Osteocyte (in vitro differentiated cells): Measurements from ENCODE around the gene NUCKS1. TPM values are rescaled to one million over a fixed set of nuclear protein-coding genes. Genes with fewer than 3 reads are reported as not detected.
A peak's percentile ranks its signal among the peaks of the same experiment; 100 is the strongest.

Source experiments
- DNase-seq: peaks from one replicate; pipeline ENCODE4 v3.0.0; 2021; ENCODE audit warnings: mixed read lengths; ENCODE audit not compliant: unreplicated experiment; ENCODE audit errors: extremely low spot score
- H3K27ac Mint-ChIP-seq: one replicate; pipeline ENCODE4 v1.8.0; 2021; ENCODE audit warnings: mild to moderate bottlenecking, mixed read lengths; ENCODE audit not compliant: unreplicated experiment
- H3K27me3 Mint-ChIP-seq: one replicate; pipeline ENCODE4 v1.8.0; 2021; ENCODE audit warnings: mixed read lengths; ENCODE audit not compliant: unreplicated experiment
- H3K36me3 Mint-ChIP-seq: one replicate; pipeline ENCODE4 v1.8.0; 2021; ENCODE audit warnings: mixed read lengths; ENCODE audit not compliant: unreplicated experiment
- H3K4me1 Mint-ChIP-seq: one replicate; pipeline ENCODE4 v1.8.0; 2021; ENCODE audit warnings: mixed read lengths; ENCODE audit not compliant: unreplicated experiment
- H3K4me3 Mint-ChIP-seq: one replicate; pipeline ENCODE4 v1.8.0; 2021; ENCODE audit warnings: mild to moderate bottlenecking, moderate library complexity, mixed read lengths; ENCODE audit not compliant: unreplicated experiment
- H3K9me3 Mint-ChIP-seq: one replicate; pipeline ENCODE4 v1.8.0; 2021; ENCODE audit warnings: mixed read lengths; ENCODE audit not compliant: unreplicated experiment
- CTCF ChIP-seq: fragments of 200-600 bp; sonication (generic); IDR thresholded peaks from 2 replicates; pipeline ENCODE4 v1.5.0; 2021; ENCODE audit warnings: antibody characterized with exemption, mild to moderate bottlenecking, moderate library complexity
- total RNA-seq: library from RNA; stranded (reverse); gene quantifications from 2 replicates; pipeline ENCODE4 v1.2.1, GENCODE V29; 2021

NUCKS1 gene
- total RNA-seq, 1 donor from 2014 or later = 215 TPM

- Mint-ChIP-seq H3K27ac (peak overlapping the region; percentile 21), H3K36me3 (no peaks in the 10 kb centered on the region), H3K4me3 (no peak overlapping the region), H3K9me3 (no peaks in the 10 kb centered on the region), H3K4me1 (peaks cover 11% of the 10 kb centered on the region), H3K27me3 (no peaks in the 10 kb centered on the region)
- no peak for TF ChIP-seq CTCF
- no peak for DNase-seq
Measured at GRCh38 chr1:205681364-205681763, 68.6 kb downstream of the NUCKS1 start.

- no peaks in the 10 kb centered on the region for H3K27me3 Mint-ChIP-seq
- no peak for TF ChIP-seq CTCF
- peak within 1 kb of the TSS; percentile 60 for H3K27ac Mint-ChIP-seq
- H3K9me3 Mint-ChIP-seq = no peaks in the 10 kb centered on the region
- peaks cover 11% of the 10 kb centered on the region for H3K4me1 Mint-ChIP-seq
- DNase-seq = no peak
- H3K4me3 Mint-ChIP-seq = peak within 1 kb of the TSS; percentile 82
- H3K36me3 Mint-ChIP-seq = no peaks in the 10 kb centered on the region
Measured at GRCh38 chr1:205680073-205680851, 69.7 kb downstream of the NUCKS1 start, which contains the start of gene SLC45A3. Gene SLC45A3, minus strand, starts transcription at chr1:205680509. Its CDS starts 15,853 bp downstream, at chr1:205664656.

GRCh38 chr1:205678286-205679111, 71.5 kb downstream of the NUCKS1 start:
- Mint-ChIP-seq H3K4me1 (peaks cover 11% of the 10 kb centered on the region), H3K27ac (no peak overlapping the region), H3K9me3 (no peaks in the 10 kb centered on the region), H3K36me3 (no peaks in the 10 kb centered on the region), H3K4me3 (peak overlapping the region; percentile 82), H3K27me3 (no peaks in the 10 kb centered on the region)
- no peak for DNase-seq
- no peak for TF ChIP-seq CTCF

- no peak overlapping the region for H3K27ac Mint-ChIP-seq
- TF ChIP-seq CTCF = no peak
- no peak overlapping the region for H3K4me3 Mint-ChIP-seq
- no peak for DNase-seq
- no peaks in the 10 kb centered on the region for H3K27me3 Mint-ChIP-seq
- no peaks in the 10 kb centered on the region for H3K36me3 Mint-ChIP-seq
- H3K4me1 Mint-ChIP-seq = peaks cover 11% of the 10 kb centered on the region
- no peaks in the 10 kb centered on the region for H3K9me3 Mint-ChIP-seq
Measured at GRCh38 chr1:205677167-205677566, 72.8 kb downstream of the NUCKS1 start.

GRCh38 chr1:205676597-205676996, 73.4 kb downstream of the NUCKS1 start:
- Mint-ChIP-seq H3K36me3 (no peaks in the 10 kb centered on the region), H3K9me3 (no peaks in the 10 kb centered on the region), H3K27me3 (no peaks in the 10 kb centered on the region), H3K4me1 (peaks cover 11% of the 10 kb centered on the region), H3K27ac (no peak overlapping the region), H3K4me3 (no peak overlapping the region)
- no peak for TF ChIP-seq CTCF
- no peak for DNase-seq
